ENCODE measurements around the gene MYO7B.

Gene MYO7B

DNA sequence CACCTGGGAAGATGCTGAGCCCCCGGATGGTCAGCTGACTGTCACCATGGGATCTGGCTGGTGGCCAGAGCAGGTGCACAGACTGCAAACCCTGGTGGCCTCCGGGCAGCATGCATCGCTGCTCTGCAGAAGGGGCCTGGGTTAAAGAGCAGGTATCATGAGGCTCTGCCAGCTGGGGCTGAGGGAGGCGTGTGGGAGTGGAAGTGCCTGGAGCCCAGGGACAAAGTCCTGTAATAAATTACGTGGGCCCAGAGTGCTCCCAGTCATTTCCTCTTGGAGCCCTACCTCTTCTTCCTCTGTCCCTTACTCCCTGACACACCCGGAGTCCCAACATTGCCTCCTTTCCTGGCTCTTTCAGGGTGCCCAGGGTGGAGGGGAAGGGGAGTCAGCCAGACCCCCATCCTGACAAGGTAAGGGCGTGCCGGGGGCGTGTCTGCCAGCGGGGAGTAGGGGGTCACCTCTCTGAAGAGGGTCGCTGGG lies at the start of gene MYO7B:
Gene MYO7B, plus strand, starts transcription at position 262 of the 480 bp plus-strand sequence. CDS start 24,040 bp downstream, outside the sequence.
- DNase-seq = no peak

DNA sequence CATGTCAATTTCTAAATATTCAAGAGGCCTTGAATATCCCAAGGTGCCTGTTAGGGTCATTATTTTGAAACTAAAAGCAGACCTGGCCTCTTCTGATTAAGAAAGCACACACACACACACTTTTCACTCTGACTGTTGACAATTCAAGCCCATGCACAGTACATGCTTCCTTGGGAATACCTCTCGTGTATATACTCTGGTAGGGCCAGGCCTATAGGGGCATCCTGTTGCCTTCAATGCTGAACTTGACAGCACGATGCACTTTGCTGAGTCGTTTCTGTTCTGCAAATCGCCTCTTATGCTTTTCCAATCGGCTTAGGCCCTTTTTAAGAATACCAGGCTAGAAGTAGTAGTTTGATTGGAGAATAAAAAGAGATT lies 49.8 kb upstream of the MYO7B start:
- DNase-seq = no peak

DNA sequence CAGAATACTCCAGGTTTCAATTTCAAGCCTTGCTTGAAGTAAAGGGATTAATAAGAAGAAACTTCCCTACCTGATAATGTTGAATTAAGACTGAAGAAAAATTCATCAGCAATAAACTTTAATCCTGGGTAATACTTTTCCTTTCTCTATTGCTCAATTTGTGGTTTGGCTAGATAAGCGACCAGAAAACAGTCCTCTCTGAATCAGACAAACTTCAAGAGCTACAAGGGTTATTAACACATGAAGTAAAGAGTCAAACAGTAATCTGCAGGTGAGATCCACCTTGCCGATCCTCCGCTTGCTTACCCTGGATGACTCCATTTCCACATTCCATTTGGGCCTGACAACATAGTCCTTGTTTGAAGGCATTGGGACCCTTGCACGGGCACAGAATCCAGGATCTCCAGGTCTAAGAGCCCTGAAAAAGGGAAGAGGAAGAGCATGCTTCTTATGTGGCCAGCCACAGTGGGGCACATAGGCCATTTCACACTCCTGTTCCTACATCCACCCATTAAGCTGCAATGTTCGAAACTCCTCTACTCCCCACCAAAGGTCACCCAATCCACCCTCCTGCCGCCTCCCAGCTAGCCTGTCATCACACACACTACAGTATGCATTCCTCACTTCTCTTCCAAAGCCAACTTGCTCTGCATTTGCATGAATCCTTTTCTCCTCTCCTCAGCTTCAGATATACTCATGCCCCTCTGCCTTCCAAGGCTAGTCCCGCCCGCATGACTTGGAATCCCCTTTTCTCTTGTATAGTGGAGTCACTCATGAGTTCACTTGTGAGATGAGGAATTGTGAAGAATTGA lies 49.0 kb upstream of the MYO7B start:
- no peak for DNase-seq

DNA sequence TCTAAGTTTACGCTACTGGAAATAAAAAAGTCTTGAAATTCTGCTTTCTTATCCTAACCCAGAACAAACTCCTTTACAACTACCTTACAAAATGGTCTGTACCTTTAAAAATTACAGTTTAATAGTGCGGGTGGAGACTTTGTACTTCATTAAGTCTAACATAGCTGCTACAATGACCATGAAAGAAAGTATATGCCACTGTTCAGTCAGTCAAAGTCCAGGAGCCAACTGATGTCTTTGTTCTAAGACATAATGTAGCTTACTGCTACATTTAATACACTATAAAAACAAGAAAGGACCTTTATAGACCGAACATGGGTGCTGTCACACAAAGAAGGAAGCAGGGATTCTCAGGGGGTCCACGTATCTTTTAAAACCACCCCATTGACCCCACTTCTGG lies 45.2 kb upstream of the MYO7B start:
- no peak for DNase-seq

DNA sequence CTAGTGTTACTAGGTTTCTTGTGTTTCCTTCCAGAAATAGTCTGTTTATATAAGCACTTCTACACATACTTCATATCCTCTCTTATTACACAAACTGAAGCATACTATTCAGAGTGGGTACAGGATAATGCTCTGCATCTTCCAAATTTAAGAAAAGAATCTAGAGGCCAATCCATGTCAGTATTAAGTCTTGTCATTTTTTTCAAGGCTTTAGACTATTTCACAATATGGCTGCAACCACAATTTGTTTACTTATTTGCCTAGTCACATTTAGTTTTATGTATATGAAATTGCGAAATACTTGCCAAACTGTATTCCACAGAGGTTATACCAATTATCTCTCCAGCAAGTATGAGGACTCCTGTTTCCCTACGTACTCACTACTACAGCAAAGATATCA lies 37.1 kb upstream of the MYO7B start:
- DNase-seq = no peak

DNA sequence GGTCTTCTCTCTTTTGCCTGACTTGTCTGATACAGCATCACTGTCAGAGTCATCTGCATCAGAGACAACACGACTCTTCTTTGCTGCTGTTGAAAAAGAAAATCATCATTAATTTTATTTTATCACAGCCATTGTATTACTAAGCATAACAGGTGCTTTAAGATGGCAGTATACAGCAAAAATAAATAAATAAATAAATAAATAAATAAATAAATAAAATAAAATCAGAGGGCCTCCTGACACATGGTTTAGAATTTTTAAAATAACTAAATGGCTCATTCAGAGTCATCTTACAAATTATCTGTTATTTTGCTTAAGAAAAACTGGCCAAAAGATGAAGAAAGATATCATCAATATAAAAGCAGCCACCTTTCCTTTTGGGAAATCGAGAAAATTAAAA lies 32.0 kb upstream of the MYO7B start:
- DNase-seq = no peak

DNA sequence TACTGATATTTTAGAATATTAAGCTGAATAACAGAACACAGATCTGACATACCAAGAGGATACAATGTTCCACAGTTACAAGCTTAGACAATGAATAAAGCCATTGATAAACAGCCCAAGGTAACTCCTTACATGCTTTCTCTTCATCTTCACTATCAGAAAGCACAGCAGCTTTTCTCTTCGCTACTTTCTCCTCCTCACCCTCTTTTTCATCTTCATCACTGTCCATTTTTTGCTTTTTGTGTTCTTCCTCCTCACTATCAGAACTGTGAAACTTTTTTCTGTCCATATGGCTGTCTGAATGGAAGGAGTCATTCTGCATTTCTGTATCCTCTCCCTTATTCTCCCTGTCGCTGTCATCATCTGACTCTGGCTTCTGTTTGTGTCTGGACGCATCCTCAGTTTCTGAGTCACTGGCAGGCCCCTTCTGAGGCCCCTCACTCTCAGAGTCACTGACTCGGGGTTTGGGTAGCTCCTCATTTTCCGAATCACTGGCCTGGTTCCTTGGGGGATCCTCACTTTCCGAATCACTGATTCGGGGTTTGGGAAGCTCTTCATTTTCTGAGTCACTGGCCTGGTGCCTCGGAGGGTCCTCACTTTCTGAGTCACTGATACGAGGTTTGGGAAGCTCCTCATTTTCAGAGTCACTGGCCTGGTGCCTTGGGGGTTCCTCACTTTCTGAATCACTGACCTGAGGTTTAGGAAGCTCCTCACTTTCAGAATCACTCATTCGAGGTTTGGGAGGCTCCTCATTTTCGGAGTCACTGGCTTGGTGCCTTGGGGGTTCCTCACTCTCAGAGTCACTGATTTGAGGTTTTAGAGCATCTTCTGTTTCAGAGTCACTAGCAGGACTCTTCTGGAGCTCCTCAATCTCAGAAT lies 30.7 kb upstream of the MYO7B start:
- DNase-seq = no peak

DNA sequence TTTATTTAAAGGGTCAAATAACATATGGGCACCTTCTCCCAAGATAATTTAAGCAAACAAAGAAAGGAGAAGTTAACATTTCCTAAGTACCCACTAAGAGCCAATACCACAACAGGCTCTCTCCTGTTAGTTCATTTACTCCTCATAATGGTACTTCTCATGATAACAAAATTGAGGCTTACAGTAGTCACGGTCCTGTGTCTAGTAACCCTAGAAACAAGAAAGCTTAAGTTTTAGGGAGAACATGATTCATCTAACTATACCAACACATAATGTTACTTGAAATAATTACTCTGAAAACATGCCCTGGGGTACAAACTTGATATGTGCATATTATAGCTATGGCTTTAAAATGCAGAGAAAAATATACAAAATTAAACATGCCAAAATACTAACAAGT lies 29.0 kb upstream of the MYO7B start:
- no peak for DNase-seq

DNA sequence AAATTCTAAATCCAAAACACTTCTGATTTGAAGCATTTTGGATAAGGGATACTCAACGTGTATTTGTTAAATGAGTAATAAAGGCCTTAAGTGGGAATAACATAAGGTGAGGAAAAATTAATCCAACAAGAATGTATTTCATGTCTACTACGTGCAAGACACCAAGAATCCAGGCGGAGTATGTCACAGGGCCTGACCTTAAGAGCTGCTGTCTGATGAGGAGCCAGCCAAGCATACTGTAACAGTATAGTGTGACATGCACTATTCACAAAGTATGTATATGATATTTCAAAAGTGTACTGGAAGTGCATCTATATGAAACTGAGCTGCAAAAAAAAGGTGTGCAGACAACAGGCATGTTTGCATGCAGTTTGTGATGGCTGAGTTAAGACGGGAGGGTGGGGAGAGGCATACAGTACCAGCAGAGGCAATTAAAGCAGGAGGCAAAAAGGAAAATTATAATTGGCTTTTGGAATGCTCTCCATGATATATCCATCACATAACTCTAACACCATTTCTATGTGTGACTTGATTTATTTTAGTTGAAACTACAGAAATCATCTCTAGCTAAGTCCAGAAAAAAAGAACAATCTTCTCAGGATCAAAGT lies 27.4 kb upstream of the MYO7B start:
- no peak for DNase-seq

DNA sequence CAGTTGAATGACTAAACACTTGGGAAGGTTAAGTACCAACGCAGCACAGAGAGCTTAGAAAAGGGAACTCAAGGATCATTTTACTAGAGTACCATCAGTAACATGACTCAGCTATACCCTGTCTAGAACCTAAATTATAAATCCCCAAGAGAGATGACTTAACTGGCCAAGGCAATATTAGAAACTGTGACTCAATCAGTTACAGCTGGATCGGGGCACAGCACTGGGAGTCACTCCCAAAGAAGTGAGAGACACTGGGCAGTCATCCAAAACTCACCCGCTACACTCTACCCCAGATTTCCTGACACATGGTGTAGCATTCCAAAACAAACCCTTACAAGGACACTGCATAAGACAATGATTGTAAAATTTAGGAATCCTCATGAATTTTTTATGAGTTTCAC lies 26.9 kb upstream of the MYO7B start:
- DNase-seq = no peak

DNA sequence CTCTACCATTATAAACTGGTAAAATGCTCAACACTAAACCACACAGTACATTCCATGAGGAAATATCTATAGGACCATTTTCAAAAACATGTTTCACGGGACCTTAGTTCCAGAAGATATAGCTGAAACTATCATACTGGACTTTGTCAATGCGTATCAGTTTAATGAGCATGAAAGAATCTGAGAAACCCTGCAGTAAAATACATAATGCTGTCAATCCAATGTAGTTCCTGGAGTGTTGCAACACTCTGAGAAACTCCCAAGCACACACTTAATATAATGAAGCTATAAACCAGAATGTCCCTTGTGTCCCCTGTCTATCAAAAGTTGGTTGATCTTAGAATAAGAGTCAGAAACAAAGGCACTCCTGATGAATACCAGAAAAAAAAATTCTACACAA lies 25.4 kb upstream of the MYO7B start:
- no peak for DNase-seq

DNA sequence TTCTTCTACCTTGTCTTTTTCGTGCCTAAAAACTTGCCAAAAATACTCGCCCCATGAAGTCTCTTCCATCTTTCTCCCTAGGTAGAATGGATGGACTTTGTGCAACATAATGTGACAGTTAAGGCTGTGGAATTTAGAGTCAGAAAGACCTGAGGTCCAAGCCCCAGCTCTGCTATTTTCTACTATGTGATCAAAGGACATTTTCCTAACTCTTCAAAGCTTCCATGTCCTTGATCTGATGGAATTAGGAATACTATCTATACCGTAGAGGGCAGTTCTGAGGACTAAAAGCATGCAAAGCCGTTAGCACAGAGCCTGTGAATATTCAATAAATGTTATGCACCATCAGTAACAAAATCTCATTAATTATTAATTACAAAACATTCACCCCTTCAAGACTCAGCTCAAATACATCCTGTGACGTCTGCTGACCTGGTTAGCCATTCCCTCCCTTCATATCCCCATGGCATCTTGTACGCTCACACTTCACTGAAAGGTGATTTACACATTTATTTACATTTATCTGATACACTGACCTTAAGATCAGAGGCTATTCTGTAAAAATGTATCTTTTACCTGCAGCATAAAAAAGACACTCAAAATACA lies 24.3 kb upstream of the MYO7B start:
- no peak for DNase-seq

DNA sequence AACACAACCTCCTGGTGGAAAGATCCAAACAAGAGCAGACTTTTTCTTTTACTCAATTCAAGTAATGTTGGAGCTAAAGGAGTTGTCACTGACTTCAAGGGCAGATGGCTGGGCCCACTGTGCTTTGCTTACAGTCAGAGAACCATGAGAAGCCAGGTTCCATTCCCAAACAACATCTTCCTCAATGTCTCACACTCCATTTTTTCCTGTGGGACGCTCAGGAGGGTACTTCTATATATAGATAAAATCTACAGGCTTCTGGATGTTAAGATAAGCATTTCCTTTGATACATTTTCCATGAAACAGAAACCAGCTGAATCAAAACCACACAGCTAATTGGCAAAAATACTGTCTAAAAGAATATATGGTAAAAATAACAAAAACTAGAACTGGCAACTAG lies 23.6 kb upstream of the MYO7B start:
- no peak for DNase-seq

DNA sequence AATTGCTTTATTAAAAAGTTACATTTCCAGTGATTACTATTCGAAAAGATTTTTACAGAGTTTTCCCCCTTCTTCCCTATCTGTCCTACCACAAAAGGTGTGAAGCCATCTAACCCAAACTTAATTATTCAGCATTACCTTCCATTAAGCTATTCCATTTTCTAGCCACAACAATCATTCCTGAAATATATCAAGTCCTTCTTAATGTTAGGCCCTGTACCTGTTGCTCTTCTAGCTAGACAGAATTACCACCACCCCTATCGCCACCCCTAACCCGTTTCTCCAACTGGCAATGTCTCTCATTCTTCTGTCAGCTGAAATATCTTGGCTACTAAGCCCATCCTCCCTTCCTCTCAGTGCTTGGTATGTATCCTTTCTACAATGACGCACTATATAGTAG lies 23.1 kb upstream of the MYO7B start:
- DNase-seq = no peak

DNA sequence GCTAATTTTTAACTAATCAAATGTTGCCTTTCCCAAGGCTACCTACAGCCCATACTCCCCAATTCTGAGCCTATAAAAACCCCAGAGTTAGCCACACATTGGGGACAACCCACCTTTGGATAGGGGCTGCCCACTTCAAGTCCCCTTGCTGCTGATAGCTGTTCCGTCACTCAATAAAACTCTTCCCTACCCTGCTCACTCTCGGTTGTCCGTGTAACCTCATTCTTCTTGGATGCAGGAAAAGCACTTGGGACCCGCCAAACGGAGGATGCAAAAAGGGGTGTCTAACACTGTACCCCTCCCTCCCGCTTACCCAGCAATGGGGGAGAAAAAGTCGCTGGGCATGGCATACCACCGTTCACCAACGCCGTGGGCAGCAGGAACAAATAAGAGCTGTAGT lies 21.4 kb upstream of the MYO7B start:
- DNase-seq = no peak

DNA sequence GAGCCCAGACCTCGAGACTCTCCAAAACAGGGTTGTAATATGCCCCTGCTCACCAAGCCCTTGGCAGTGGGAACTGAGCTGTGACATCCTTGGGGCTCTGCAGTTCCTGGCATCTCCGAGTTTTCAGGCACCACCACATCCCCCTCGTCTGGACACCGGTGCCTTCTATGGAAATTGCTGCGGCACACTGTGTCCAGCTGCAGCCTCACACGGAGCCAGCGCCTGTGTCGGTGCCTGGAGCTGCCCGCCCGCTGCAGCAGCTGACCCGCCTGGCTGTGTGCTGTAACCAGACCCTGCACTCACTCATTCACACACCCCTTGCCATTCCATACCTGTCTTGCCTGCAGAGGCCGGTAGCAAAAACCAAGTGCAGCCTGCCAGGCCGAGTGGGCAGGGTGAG lies 21.0 kb upstream of the MYO7B start:
- no peak for DNase-seq

DNA sequence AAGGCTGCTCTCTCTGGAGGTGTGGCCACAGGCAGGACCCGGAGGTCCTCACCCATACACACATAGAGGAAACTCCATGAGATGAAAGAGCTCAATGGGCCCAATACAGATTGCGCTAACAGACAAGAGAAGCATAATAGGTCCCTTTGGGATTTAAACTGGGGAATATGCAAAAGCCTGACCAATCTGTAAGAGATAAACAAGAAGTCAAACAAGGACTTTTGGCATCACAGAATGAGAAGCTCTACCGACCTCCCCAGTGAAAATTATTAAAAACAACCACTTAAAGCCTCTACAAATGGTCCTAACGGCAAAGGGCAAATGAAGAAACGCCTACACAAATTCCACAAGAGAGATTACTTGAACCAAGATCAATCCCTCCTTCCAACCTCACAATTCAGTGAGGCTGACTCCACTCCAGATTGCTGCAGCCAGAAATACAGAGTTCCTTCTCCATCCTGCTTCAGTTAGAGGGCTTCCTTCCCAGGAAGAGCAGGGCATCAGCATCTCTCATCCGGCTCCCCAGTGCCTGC lies 20.0 kb upstream of the MYO7B start:
- no peak for DNase-seq

DNA sequence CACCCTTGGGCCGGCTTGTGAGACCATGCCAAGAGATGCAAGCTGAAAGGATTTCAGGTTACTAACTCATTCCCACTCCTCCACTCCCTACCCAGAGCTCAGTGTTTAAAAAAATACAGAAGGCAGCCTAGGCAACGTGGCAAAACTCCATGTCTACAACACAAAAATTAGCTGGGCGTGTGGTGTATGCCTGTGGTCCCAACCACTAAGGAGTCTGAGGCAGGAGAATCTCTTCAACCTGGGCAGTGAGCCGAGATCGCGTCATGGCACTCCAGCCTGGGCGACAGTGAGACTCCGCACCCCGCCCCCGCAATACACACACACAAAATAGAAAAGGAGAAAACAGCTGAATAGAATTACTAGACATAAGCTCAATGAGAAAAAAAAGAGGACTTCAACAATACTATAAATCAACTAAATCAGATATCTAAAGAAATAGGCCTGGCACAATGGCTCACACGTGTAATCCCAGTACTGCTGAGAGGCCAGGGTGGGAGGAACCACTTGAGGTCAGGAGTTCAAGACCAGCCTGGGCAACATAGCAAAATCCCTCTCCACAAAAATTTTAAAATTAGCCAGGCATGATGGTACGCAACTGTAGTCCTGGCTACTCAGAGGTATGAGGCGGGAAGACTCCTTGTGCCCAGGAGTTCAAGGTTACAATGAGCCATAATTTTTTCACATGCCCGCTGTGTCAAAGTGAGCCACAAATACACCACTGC lies 19.3 kb upstream of the MYO7B start:
- DNase-seq = no peak

DNA sequence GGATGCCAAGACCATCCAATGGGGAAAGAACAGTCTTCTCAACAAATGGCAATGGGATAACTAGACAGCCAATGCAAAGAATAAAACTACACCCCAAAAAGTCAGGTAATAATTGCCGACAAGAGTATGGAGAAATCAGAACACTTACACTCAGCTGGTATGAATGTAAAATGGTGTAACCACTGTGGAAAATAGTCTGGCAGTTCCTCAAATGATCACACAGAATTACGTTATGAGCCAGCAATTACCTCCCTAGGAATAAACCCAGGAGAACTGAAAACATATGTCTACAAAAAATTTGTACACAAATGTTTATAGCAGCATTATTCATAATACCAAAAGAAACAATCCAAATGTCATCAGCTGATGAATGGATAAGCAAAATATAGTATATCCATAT lies 18.0 kb upstream of the MYO7B start:
- DNase-seq = no peak

DNA sequence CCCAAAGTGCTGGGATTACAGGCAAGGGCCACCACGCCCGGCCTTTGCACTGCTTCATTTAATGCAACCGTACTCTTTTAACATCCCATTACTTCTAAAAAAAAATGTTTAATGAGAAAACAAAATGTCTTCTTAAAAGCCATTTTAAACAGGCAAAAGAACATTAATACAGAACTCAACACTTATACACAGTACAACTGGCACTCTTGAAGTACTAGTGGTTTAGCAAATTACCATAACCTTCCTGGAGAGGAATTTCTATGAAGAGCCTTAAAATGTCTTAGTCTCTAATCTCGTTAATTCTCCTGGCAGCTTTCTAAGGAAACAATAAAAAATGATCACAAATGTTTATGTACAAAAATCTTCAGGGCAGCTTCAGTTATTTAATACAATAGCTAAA lies 15.1 kb upstream of the MYO7B start:
- no peak for DNase-seq

DNA sequence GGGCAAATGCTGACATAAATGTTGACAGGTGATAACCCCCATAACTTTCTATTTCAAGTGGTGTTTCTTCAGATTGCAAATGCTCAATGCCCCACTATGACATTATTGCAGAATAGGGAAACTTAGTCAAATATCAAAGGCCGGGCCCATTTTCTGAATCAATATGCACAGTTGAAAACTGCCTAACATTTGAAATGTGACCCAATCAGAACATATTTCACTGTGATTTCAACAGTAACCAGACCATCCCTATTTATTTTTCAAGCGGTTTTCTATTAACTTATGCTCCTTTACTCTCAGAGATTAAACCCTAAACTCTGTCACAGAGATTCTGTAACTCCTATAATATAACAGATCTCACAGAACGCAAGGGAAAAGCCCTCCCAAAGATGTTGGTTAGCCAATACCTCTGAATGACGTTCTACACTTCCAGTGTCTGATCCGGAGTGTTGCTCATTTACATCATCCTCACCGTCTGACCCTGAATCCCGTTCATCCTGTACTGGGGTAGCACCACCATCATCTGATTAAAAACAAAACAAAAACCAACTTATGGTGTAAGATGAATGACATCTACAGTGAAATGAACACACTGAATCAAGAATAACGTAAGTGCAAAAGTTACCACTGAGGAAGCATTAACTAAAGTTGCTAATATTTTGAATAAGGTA lies 12.1 kb upstream of the MYO7B start:
- no peak for DNase-seq
